HUES64 (cell line): ENCODE data around the gene SUGCT.

Experiments used
- H3K27ac ChIP-seq: 2 replicates; pipeline ENCODE4 v1.7.0; 2013; ENCODE audit warnings: low read depth, low read length, inconsistent platforms
- H3K27me3 ChIP-seq: 2 replicates; pipeline ENCODE4 v1.6.1; 2013; ENCODE audit warnings: mild to moderate bottlenecking, low read length; ENCODE audit not compliant: insufficient read depth
- H3K36me3 ChIP-seq: 2 replicates; pipeline ENCODE4 v1.6.1; 2013; ENCODE audit warnings: mild to moderate bottlenecking, low read length; ENCODE audit not compliant: insufficient read depth
- H3K4me1 ChIP-seq: 2 replicates; pipeline ENCODE4 v1.6.1; 2013; ENCODE audit warnings: mild to moderate bottlenecking, low read length, moderate library complexity; ENCODE audit not compliant: insufficient read depth
- H3K4me3 ChIP-seq: 2 replicates; pipeline ENCODE4 v1.5.1; 2013; ENCODE audit warnings: mild to moderate bottlenecking, low read length, moderate library complexity
- H3K9ac ChIP-seq: 2 replicates; pipeline ENCODE4 v1.6.1; 2013; ENCODE audit warnings: mild to moderate bottlenecking, low read depth, low read length
- H3K9me3 ChIP-seq: 2 replicates; pipeline ENCODE4 v1.6.1; 2013; ENCODE audit warnings: low read depth, low read length; ENCODE audit not compliant: insufficient read depth
- WGBS: fragments of 150-250, 120-280 bp; methylation state at CpG from one replicate; pipeline ENCODE4 v1.1.7; 2013; ENCODE audit warnings: missing lambda C conversion rate; 5-methylcytosine and 5-hydroxymethylcytosine counted together

The SUGCT gene

GRCh38 chr7:40356871-40357709 lies 222.3 kb downstream of the SUGCT start:
- no peaks in the 10 kb centered on the region for H3K27me3 ChIP-seq
- no peak overlapping the region for H3K4me3 ChIP-seq
- no peaks in the 10 kb centered on the region for H3K36me3 ChIP-seq
- H3K9ac ChIP-seq: no peak overlapping the region
- no peaks in the 10 kb centered on the region for H3K9me3 ChIP-seq
- H3K27ac ChIP-seq: no peak overlapping the region
- no peaks in the 10 kb centered on the region for H3K4me1 ChIP-seq
- 94% methylated on average over 6 of the region's 6 CpGs for WGBS

GRCh38 chr7:40369641-40370277 lies 235.0 kb downstream of the SUGCT start:
- no peak overlapping the region for H3K4me3 ChIP-seq
- no peaks in the 10 kb centered on the region for H3K9me3 ChIP-seq
- no peak overlapping the region for H3K27ac ChIP-seq
- 89% methylated on average over 5 of the region's 5 CpGs for WGBS
- no peaks in the 10 kb centered on the region for H3K27me3 ChIP-seq
- no peaks in the 10 kb centered on the region for H3K36me3 ChIP-seq
- no peaks in the 10 kb centered on the region for H3K4me1 ChIP-seq
- no peak overlapping the region for H3K9ac ChIP-seq

GRCh38 chr7:40371806-40372440 lies 237.1 kb downstream of the SUGCT start:
- Histone ChIP-seq H3K9ac (no peak overlapping the region), H3K27me3 (no peaks in the 10 kb centered on the region), H3K9me3 (no peaks in the 10 kb centered on the region), H3K4me1 (no peaks in the 10 kb centered on the region), H3K27ac (no peak overlapping the region), H3K4me3 (no peak overlapping the region), H3K36me3 (no peaks in the 10 kb centered on the region)
- WGBS: 95% methylated on average over 1 of the region's 4 CpGs

GRCh38 chr7:40374575-40374974 lies 239.8 kb downstream of the SUGCT start:
- Histone ChIP-seq H3K4me3 (no peak overlapping the region), H3K9ac (no peak overlapping the region), H3K9me3 (no peaks in the 10 kb centered on the region), H3K27ac (no peak overlapping the region), H3K27me3 (no peaks in the 10 kb centered on the region), H3K36me3 (no peaks in the 10 kb centered on the region), H3K4me1 (no peaks in the 10 kb centered on the region)
- 96% methylated on average over 2 of the region's 2 CpGs for WGBS

- no peaks in the 10 kb centered on the region for H3K9me3 ChIP-seq
- WGBS: 94% methylated on average over 4 of the region's 4 CpGs
- no peaks in the 10 kb centered on the region for H3K36me3 ChIP-seq
Measured at GRCh38 chr7:40380111-40380510, 245.3 kb downstream of the SUGCT start.

GRCh38 chr7:40382145-40382544 lies 247.3 kb downstream of the SUGCT start:
- H3K27me3 ChIP-seq: no peaks in the 10 kb centered on the region
- H3K36me3 ChIP-seq: no peaks in the 10 kb centered on the region
- WGBS: 100% methylated on average over 1 of the region's 1 CpG
- no peak overlapping the region for H3K4me3 ChIP-seq
- H3K9me3 ChIP-seq: no peaks in the 10 kb centered on the region
- H3K27ac ChIP-seq: no peak overlapping the region
- H3K9ac ChIP-seq: no peak overlapping the region
- no peaks in the 10 kb centered on the region for H3K4me1 ChIP-seq

More at GRCh38 chr7:40380111-40380510, 245.3 kb downstream of the SUGCT start:
- no peaks in the 10 kb centered on the region for H3K4me1 ChIP-seq
- H3K9ac ChIP-seq: no peak overlapping the region
- H3K27ac ChIP-seq: no peak overlapping the region
- H3K27me3 ChIP-seq: no peaks in the 10 kb centered on the region
- no peak overlapping the region for H3K4me3 ChIP-seq

GRCh38 chr7:40393660-40394059 lies 258.9 kb downstream of the SUGCT start:
- Histone ChIP-seq H3K27me3 (no peaks in the 10 kb centered on the region), H3K27ac (no peak overlapping the region), H3K4me3 (no peak overlapping the region), H3K4me1 (no peaks in the 10 kb centered on the region), H3K36me3 (no peaks in the 10 kb centered on the region), H3K9ac (no peak overlapping the region), H3K9me3 (no peaks in the 10 kb centered on the region)
- WGBS: 89% methylated on average over 3 of the region's 3 CpGs

- Histone ChIP-seq H3K4me1 (no peaks in the 10 kb centered on the region), H3K36me3 (no peaks in the 10 kb centered on the region), H3K9ac (no peak overlapping the region), H3K27me3 (no peaks in the 10 kb centered on the region), H3K27ac (no peak overlapping the region), H3K9me3 (no peaks in the 10 kb centered on the region), H3K4me3 (no peak overlapping the region)
- WGBS: 100% methylated on average over 1 of the region's 1 CpG
Measured at GRCh38 chr7:40394400-40394799, 259.6 kb downstream of the SUGCT start.

GRCh38 chr7:40400525-40400924 lies 265.7 kb downstream of the SUGCT start:
- H3K4me1 ChIP-seq: no peaks in the 10 kb centered on the region
- no peaks in the 10 kb centered on the region for H3K36me3 ChIP-seq
- no peak overlapping the region for H3K9ac ChIP-seq
- WGBS: 99% methylated on average over 4 of the region's 4 CpGs
- H3K27me3 ChIP-seq: no peaks in the 10 kb centered on the region
- no peak overlapping the region for H3K27ac ChIP-seq
- no peaks in the 10 kb centered on the region for H3K9me3 ChIP-seq
- no peak overlapping the region for H3K4me3 ChIP-seq

- H3K27ac ChIP-seq: no peak overlapping the region
- no peak overlapping the region for H3K9ac ChIP-seq
- no peaks in the 10 kb centered on the region for H3K27me3 ChIP-seq
- no peak overlapping the region for H3K4me3 ChIP-seq
- H3K9me3 ChIP-seq: no peaks in the 10 kb centered on the region
- H3K36me3 ChIP-seq: no peaks in the 10 kb centered on the region
- WGBS: 98% methylated on average over 1 of the region's 1 CpG
- H3K4me1 ChIP-seq: no peaks in the 10 kb centered on the region
Measured at GRCh38 chr7:40401406-40401805, 266.6 kb downstream of the SUGCT start.

GRCh38 chr7:40402661-40403060 lies 267.9 kb downstream of the SUGCT start:
- Histone ChIP-seq H3K4me3 (no peak overlapping the region), H3K4me1 (no peaks in the 10 kb centered on the region), H3K27me3 (no peaks in the 10 kb centered on the region), H3K9me3 (no peaks in the 10 kb centered on the region), H3K9ac (no peak overlapping the region), H3K27ac (no peak overlapping the region), H3K36me3 (no peaks in the 10 kb centered on the region)
- WGBS: 75% methylated on average over 5 of the region's 5 CpGs
